SK-N-SH (cell line): ENCODE results near the gene LCOR. TPM values are rescaled to one million over a fixed set of nuclear protein-coding genes. Genes with fewer than 3 reads are reported as not detected.

Experiments used
- CTCF ChIA-PET: fragments of 300-600, 350-600 bp; formaldehyde crosslinking; extraction: SDS; loops from one replicate; lab custom pipeline; 2021; lab: Yijun Ruan, JAX
- POLR2A ChIA-PET: fragments of 350-600 bp; sonication (Branson Sonifier 250); formaldehyde crosslinking; extraction: SDS; loops from one replicate; lab custom pipeline; 2020; ENCODE audit warnings: antibody characterized with exemption, inconsistent platforms; lab: Yijun Ruan, JAX
- DNase-seq: peaks from one replicate; pipeline ENCODE4 v3.0.0; 2012
- H2AFZ ChIP-seq: fragments of 200-600 bp; sonication (generic); 2 replicates; pipeline ENCODE4 v1.8.1; 2016; ENCODE audit warnings: antibody characterized with exemption, mild to moderate bottlenecking, low read depth
- H3F3A ChIP-seq: fragments of 200-600 bp; sonication (generic); replicated peaks from 2 replicates; pipeline ENCODE3; 2016; ENCODE audit warnings: antibody characterized with exemption, mild to moderate bottlenecking; ENCODE audit not compliant: insufficient read depth
- H3K27ac ChIP-seq, 2 experiments: fragments of 200-500 bp in 1 of 2; fragments of 200-600 bp in 1 of 2; sonication (Bioruptor generic) in 1 of 2; sonication (generic), shearing (Covaris generic) in 1 of 2; 2 replicates each; pipeline versions ENCODE4 v1.5.1 to v1.6.1; 2014 to 2016; ENCODE audit warnings: low read depth in 2 of 2, inconsistent platforms in 1 of 2, low read length in 1 of 2, mild to moderate bottlenecking in 1 of 2, mixed read lengths in 1 of 2
- H3K27me3 ChIP-seq: fragments of 200-600 bp; sonication (generic), shearing (Covaris generic); 2 replicates; pipeline ENCODE4 v1.6.1; 2016; ENCODE audit warnings: mixed run types; ENCODE audit not compliant: insufficient read depth
- H3K36me3 ChIP-seq, 2 experiments: fragments of 200-500 bp in 1 of 2; fragments of 200-600 bp in 1 of 2; sonication (Bioruptor generic) in 1 of 2; sonication (generic) in 1 of 2; replicated peaks in 1 of 2; 2 replicates each; pipeline versions ENCODE3 to v1.5.1; 2014 to 2016; ENCODE audit warnings: low read length in 1 of 2, mild to moderate bottlenecking in 1 of 2; ENCODE audit not compliant: insufficient read depth in 2 of 2, control insufficient read depth in 1 of 2
- H3K4me1 ChIP-seq, 2 experiments: fragments of 200-500 bp in 1 of 2; fragments of 200-600 bp in 1 of 2; sonication (Bioruptor generic) in 1 of 2; sonication (generic), shearing (Covaris generic) in 1 of 2; 2 replicates each; pipeline versions ENCODE4 v1.5.1 to v1.6.1; 2014 to 2016; ENCODE audit warnings: low read depth in 1 of 2, low read length in 1 of 2, mixed run types in 1 of 2; ENCODE audit not compliant: insufficient read depth in 2 of 2, control insufficient read depth in 1 of 2
- H3K4me2 ChIP-seq: fragments of 200-600 bp; sonication (generic), shearing (Covaris generic); 2 replicates; pipeline ENCODE4 v1.6.1; 2017; ENCODE audit warnings: mixed run types
- H3K4me3 ChIP-seq, 2 experiments: fragments of 200-500 bp in 1 of 2; fragments of 200-600 bp in 1 of 2; sonication (Bioruptor generic) in 1 of 2; sonication (generic), shearing (Covaris generic) in 1 of 2; 2 replicates each; pipeline versions ENCODE4 v1.5.1 to v1.8.1; 2014 to 2016; ENCODE audit warnings: low read depth in 2 of 2, inconsistent platforms in 1 of 2, low read length in 1 of 2, mild to moderate bottlenecking in 1 of 2, mixed read lengths in 1 of 2, moderate library complexity in 1 of 2
- H3K79me2 ChIP-seq: fragments of 200-600 bp; sonication (generic); 2 replicates; pipeline ENCODE4 v1.8.1; 2017; ENCODE audit warnings: mild to moderate bottlenecking; ENCODE audit not compliant: insufficient read depth
- H3K9ac ChIP-seq: fragments of 200-600 bp; sonication (generic); 2 replicates; pipeline ENCODE4 v1.6.1; 2017; ENCODE audit warnings: mixed run types
- H3K9me2 ChIP-seq: fragments of 200-600 bp; sonication (generic); 2 replicates; pipeline ENCODE4 v1.6.1; 2017; ENCODE audit warnings: mixed run types
- H3K9me3 ChIP-seq: fragments of 200-600 bp; sonication (generic); 2 replicates; pipeline ENCODE4 v1.6.1; 2017; ENCODE audit warnings: mixed run types, mild to moderate bottlenecking, moderate library complexity
- H4K20me1 ChIP-seq: fragments of 200-600 bp; sonication (generic); 2 replicates; pipeline ENCODE4 v1.6.1; 2017; ENCODE audit warnings: mild to moderate bottlenecking, mixed run types; ENCODE audit not compliant: insufficient read depth
- CTCF ChIP-seq: fragments of 200-600 bp; sonication (generic); IDR thresholded peaks from 2 replicates; pipeline ENCODE4 v1.6.1; 2017; ENCODE audit warnings: antibody characterized with exemption, mild to moderate bottlenecking, moderate library complexity
- EP300 ChIP-seq, 2 experiments: IDR thresholded peaks; 2 replicates each; pipeline versions ENCODE4 v1.4.0 to v1.6.1; 2012; ENCODE audit warnings: borderline replicate concordance in 1 of 2, low read depth in 1 of 2, low read length in 1 of 2
- FOSL2 ChIP-seq: IDR thresholded peaks from 2 replicates; pipeline ENCODE4 v1.4.0; 2012; ENCODE audit warnings: low read depth, mild to moderate bottlenecking, moderate library complexity, borderline replicate concordance
- GABPA ChIP-seq: IDR thresholded peaks from 2 replicates; pipeline ENCODE4 v1.4.0; 2012; ENCODE audit warnings: low read depth, mild to moderate bottlenecking
- GATA2 ChIP-seq: sonication (generic); formaldehyde crosslinking; IDR thresholded peaks from 2 replicates; pipeline ENCODE4 v1.5.0; 2020; ENCODE audit warnings: mild to moderate bottlenecking, missing genetic modification reagents
- MEF2A ChIP-seq: IDR thresholded peaks from 2 replicates; pipeline ENCODE4 v1.4.0; 2012; ENCODE audit warnings: low read depth, borderline replicate concordance
- MXI1 ChIP-seq: IDR thresholded peaks from 2 replicates; pipeline ENCODE4 v1.6.1; 2012; ENCODE audit warnings: mild to moderate bottlenecking, low read depth, low read length, improper control_type of control experiment
- PBX3 ChIP-seq: IDR thresholded peaks from 2 replicates; pipeline ENCODE4; 2012
- RAD21 ChIP-seq: IDR thresholded peaks from 2 replicates; pipeline ENCODE4 v1.6.1; 2012; ENCODE audit warnings: mild to moderate bottlenecking, low read length
- REST ChIP-seq: IDR thresholded peaks from 2 replicates; pipeline ENCODE4 v1.6.1; 2012; ENCODE audit warnings: mild to moderate bottlenecking, low read depth, low read length, moderate library complexity
- RFX5 ChIP-seq: IDR thresholded peaks from 2 replicates; pipeline ENCODE4 v1.6.1; 2012; ENCODE audit warnings: mild to moderate bottlenecking, improper control_type of control experiment, low read length
- SMC3 ChIP-seq: IDR thresholded peaks from 2 replicates; pipeline ENCODE4 v1.6.1; 2012; ENCODE audit warnings: low read depth, low read length, improper control_type of control experiment
- TAF1 ChIP-seq: IDR thresholded peaks from 2 replicates; pipeline ENCODE4 v1.6.1; 2012; ENCODE audit warnings: low read depth, mild to moderate bottlenecking, low read length, moderate library complexity, borderline replicate concordance
- TCF12 ChIP-seq: IDR thresholded peaks from 2 replicates; pipeline ENCODE4 v1.4.0; 2012
- TEAD4 ChIP-seq: IDR thresholded peaks from 2 replicates; pipeline ENCODE4 v1.4.0; 2012; ENCODE audit warnings: mild to moderate bottlenecking, borderline replicate concordance; ENCODE audit not compliant: insufficient read depth
- USF2 ChIP-seq: fragments of 150-350 bp; IDR thresholded peaks from 2 replicates; pipeline ENCODE4 v1.6.1; 2017; ENCODE audit warnings: antibody characterized with exemption, low read length, low read depth, borderline replicate concordance
- ZBTB33 ChIP-seq: IDR thresholded peaks from 2 replicates; pipeline ENCODE4 v1.4.0; 2012; ENCODE audit warnings: low read depth, borderline replicate concordance
- WGBS: methylation state at CpG from one replicate; pipeline ENCODE4 v1.1.6; 2017; ENCODE audit warnings: low lambda C conversion rate; 5-methylcytosine and 5-hydroxymethylcytosine counted together
- polyA plus RNA-seq, 3 experiments: library from polyadenylated mRNA; depleted of rRNA; stranded (reverse); fragments of >200 nt; gene quantifications; 2 replicates each; pipeline ENCODE4 v1.2.3, GENCODE V29; 2012

Gene LCOR
- polyA plus RNA-seq, 1 of the 3 experiments (the other 2 are of a cell fraction): 1.9 TPM

- Histone ChIP-seq H3K79me2 (peaks cover 54% of the 10 kb centered on the region), H3K4me3 (no peak overlapping the region), H3F3A (peaks cover 14% of the 10 kb centered on the region), H3K36me3 (peaks cover 0 to 31% of the 10 kb centered on the region in 2 experiments), H3K4me2 (no peak overlapping the region), H3K9ac (no peak overlapping the region)
- TF ChIP-seq REST (no peak), TEAD4 (no peak), RFX5 (no peak), CTCF (no peak), FOSL2 (no peak), TCF12 (no peak), RAD21 (no peak), PBX3 (no peak), TAF1 (no peak), MEF2A (no peak), GABPA (no peak), ZBTB33 (no peak), USF2 (no peak), SMC3 (no peak), MXI1 (no peak), EP300 (IDR thresholded peaks at IDR 0.05; ENCODE audit: borderline replicate concordance in 1 of 2, low read depth in 1 of 2, low read length in 1 of 2) (no peak), GATA2 (CRISPR knock-in tag) (no peak)
- TF ChIP-seq, all 33 proteins: peak for 0
- no peak for DNase-seq
- H3K9me3 ChIP-seq: no peaks in the 10 kb centered on the region
- no peak overlapping the region for H2AFZ ChIP-seq
- ChIA-PET POLR2A (no interaction called here), CTCF (no interaction called here)
- no peaks in the 10 kb centered on the region for H3K9me2 ChIP-seq
- no peaks in the 10 kb centered on the region for H3K27me3 ChIP-seq
- 97% methylated on average over 5 of the region's 5 CpGs for WGBS
- no peak overlapping the region for H3K27ac ChIP-seq
- peaks cover 5% of the 10 kb centered on the region for H4K20me1 ChIP-seq
- H3K4me1 ChIP-seq: no peaks in the 10 kb centered on the region
These were observed 85.5 kb downstream of the LCOR start for GRCh38 chr10:96917628-96918027.
